K562 (cell line): ENCODE results near the gene ARL6IP4. TPM values are rescaled to one million over a fixed set of nuclear protein-coding genes. Genes with fewer than 3 reads are reported as not detected.
A peak's percentile ranks its signal among the peaks of the same experiment; 100 is the strongest.

Source experiments
- ATF7 ChIP-seq: fragments of 450-650 bp; IDR thresholded peaks from 2 replicates; pipeline ENCODE4 v1.7.1; 2014; ENCODE audit warnings: mild to moderate bottlenecking, moderate library complexity
- KAT7 ChIP-seq: sonication (generic); formaldehyde crosslinking; IDR thresholded peaks from 2 replicates; pipeline ENCODE4 v1.8.0; 2022; ENCODE audit warnings: missing genetic modification reagents, mild to moderate bottlenecking, borderline replicate concordance
- RAD21 ChIP-seq, 2 experiments: fragments of 250-450 bp in 1 of 2; fragments of 450-650 bp in 1 of 2; sonication (Bioruptor Pico) in 1 of 2; formaldehyde crosslinking in 1 of 2; IDR thresholded peaks in 1 of 2; conservative IDR thresholded peaks in 1 of 2; 2 replicates each; pipeline versions ENCODE4 v1.4.0 to v1.8.0; 2020 to 2022; ENCODE audit warnings: mild to moderate bottlenecking in 2 of 2, moderate library complexity in 1 of 2
- TOE1 ChIP-seq, 2 experiments: fragments of 450-650 bp in 1 of 2; sonication (generic) in 1 of 2; formaldehyde crosslinking in 1 of 2; IDR thresholded peaks; 2 replicates each; pipeline versions ENCODE4 v1.7.1 to v1.8.0; 2016 to 2022; ENCODE audit warnings: borderline replicate concordance in 2 of 2, mild to moderate bottlenecking in 2 of 2, antibody characterized with exemption in 1 of 2, inconsistent platforms in 1 of 2, low read depth in 1 of 2, missing genetic modification reagents in 1 of 2, moderate library complexity in 1 of 2
- TSC22D4 ChIP-seq: fragments of 450-650 bp; IDR thresholded peaks from 2 replicates; pipeline ENCODE4 v1.6.1; 2016; ENCODE audit warnings: missing genetic modification characterization, missing biosample characterization, control low read depth
- ZBED1 ChIP-seq: IDR thresholded peaks from 2 replicates; pipeline ENCODE4 v1.6.1; 2014
- ZNF717 ChIP-seq: fragments of 250-450 bp; sonication (Bioruptor Pico); IDR thresholded peaks from 2 replicates; pipeline ENCODE4 v1.5.0; 2021
- polyA plus RNA-seq, 8 experiments: library from polyadenylated mRNA; depleted of rRNA in 4 of 8; stranded (reverse) in 5 of 8; unstranded in 3 of 8; fragments of >200 nt; fragmentation: Nextera tagmentation in 2 of 8; fragmentation: Illumina TruSeq in 1 of 8; extraction: Ambion mirVana in 2 of 8; extraction: Trizol in 1 of 8; gene quantifications; 2 replicates each; pipeline versions ENCODE4 v1.2.1 to v1.2.3, GENCODE V29; 2011 to 2014; ENCODE audit warnings: inconsistent platforms in 1 of 8, missing spikeins in 1 of 8
- total RNA-seq, 7 experiments: library from RNA; depleted of rRNA in 6 of 7; stranded (reverse); fragments of >200 nt in 6 of 7; fragmentation: Illumina TruSeq in 2 of 7; extraction: Trizol in 2 of 7; gene quantifications; 2 replicates each; pipeline versions ENCODE4 v1.2.1 to v1.2.3, GENCODE V29; 2011 to 2021; ENCODE audit warnings: low replicate concordance in 1 of 7
- TF ChIP-seq, protein P1 (sequence below), 3 experiments: fragments of 200-800 bp in 1 of 3; fragments of 250-450 bp in 1 of 3; fragments of 450-650 bp in 1 of 3; sonication (Bioruptor Pico) in 1 of 3; sonication (Bioruptor generic) in 1 of 3; formaldehyde crosslinking in 1 of 3; IDR thresholded peaks; 2 replicates each; pipeline versions ENCODE4 v1.6.1 to v1.8.0; 2016 to 2022; ENCODE audit warnings: mild to moderate bottlenecking in 2 of 3, missing genetic modification characterization in 2 of 3, missing compliant biosample characterization in 1 of 3, moderate library complexity in 1 of 3
- TF ChIP-seq, protein P2 (sequence below): fragments of 250-450 bp; sonication (Bioruptor Pico); IDR thresholded peaks from 2 replicates; pipeline ENCODE4 v1.5.0; 2021; ENCODE audit warnings: mild to moderate bottlenecking, moderate library complexity
- TF ChIP-seq, protein P3 (sequence below), 2 experiments: fragments of 450-650 bp; formaldehyde crosslinking in 1 of 2; IDR thresholded peaks; 2 replicates each; pipeline versions ENCODE4 v1.4.0 to v1.6.1; 2014 to 2020; ENCODE audit warnings: mild to moderate bottlenecking in 2 of 2, borderline replicate concordance in 1 of 2, low read depth in 1 of 2

Gene ARL6IP4
- total and polyA plus RNA-seq, 9 of the 15 experiments (the other 6 are each of a cell fraction or from before 2014, with no cell fraction given) = 2.4 to 255 (median 151) TPM

DNA sequence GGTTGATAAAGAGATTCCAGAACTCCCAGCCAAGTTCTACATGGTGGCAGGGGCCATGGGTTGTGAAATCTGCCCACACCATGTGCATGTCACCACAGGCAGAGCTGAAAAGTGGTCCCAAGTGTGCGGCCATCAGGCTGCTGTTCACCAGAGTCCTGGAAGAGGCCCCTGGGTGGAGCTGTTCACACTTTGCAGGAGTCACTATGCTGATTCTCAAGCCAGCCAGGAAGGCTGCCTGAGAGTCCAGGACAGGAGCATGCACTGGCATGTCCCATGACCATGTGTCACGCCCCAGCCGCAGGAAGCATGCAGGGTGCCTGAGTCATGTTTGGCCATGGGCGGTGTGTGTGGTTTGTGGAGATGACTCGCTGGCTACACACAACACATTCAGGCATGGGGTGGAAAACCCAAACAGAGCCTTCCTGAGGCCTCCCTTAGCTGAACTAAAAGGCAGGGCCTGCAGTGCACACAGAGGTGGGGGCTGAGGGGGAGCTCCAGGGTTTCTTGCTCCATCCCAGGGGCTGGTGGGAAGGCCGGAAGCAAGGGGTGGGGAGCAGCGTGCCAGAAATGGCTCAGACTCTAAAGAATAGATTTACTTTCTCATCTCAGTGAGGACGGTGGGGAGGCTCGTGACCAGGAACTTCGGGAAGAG lies 33.7 kb upstream of the ARL6IP4 start (continued):
- TF ChIP-seq ATF7 (no peak), TSC22D4 (no peak), ZNF717 (no peak), RAD21 (CRISPR knock-in tag; conservative IDR thresholded peaks at IDR 0.05 in 1 of 2, IDR thresholded peaks at IDR 0.05 in 1 of 2) (peak; percentile 23 to 61; a peak in 2 of 4 replicates), ZBED1 (no peak), KAT7 (CRISPR knock-in tag) (no peak), TOE1 (IDR thresholded peaks at IDR 0.05; ENCODE audit: borderline replicate concordance) (peak; percentile 80; the same call in 1 of the 2 replicates), TOE1 (CRISPR knock-in tag; IDR thresholded peaks at IDR 0.05; ENCODE audit: borderline replicate concordance, low read depth) (no peak)
- TF ChIP-seq, protein P1, sequence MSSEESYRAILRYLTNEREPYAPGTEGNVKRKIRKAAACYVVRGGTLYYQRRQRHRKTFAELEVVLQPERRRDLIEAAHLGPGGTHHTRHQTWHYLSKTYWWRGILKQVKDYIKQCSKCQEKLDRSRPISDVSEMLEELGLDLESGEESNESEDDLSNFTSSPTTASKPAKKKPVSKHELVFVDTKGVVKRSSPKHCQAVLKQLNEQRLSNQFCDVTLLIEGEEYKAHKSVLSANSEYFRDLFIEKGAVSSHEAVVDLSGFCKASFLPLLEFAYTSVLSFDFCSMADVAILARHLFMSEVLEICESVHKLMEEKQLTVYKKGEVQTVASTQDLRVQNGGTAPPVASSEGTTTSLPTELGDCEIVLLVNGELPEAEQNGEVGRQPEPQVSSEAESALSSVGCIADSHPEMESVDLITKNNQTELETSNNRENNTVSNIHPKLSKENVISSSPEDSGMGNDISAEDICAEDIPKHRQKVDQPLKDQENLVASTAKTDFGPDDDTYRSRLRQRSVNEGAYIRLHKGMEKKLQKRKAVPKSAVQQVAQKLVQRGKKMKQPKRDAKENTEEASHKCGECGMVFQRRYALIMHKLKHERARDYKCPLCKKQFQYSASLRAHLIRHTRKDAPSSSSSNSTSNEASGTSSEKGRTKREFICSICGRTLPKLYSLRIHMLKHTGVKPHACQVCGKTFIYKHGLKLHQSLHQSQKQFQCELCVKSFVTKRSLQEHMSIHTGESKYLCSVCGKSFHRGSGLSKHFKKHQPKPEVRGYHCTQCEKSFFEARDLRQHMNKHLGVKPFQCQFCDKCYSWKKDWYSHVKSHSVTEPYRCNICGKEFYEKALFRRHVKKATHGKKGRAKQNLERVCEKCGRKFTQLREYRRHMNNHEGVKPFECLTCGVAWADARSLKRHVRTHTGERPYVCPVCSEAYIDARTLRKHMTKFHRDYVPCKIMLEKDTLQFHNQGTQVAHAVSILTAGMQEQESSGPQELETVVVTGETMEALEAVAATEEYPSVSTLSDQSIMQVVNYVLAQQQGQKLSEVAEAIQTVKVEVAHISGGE (CRISPR knock-in tag; IDR thresholded peaks at IDR 0.05) = no peak
- TF ChIP-seq, protein P2, sequence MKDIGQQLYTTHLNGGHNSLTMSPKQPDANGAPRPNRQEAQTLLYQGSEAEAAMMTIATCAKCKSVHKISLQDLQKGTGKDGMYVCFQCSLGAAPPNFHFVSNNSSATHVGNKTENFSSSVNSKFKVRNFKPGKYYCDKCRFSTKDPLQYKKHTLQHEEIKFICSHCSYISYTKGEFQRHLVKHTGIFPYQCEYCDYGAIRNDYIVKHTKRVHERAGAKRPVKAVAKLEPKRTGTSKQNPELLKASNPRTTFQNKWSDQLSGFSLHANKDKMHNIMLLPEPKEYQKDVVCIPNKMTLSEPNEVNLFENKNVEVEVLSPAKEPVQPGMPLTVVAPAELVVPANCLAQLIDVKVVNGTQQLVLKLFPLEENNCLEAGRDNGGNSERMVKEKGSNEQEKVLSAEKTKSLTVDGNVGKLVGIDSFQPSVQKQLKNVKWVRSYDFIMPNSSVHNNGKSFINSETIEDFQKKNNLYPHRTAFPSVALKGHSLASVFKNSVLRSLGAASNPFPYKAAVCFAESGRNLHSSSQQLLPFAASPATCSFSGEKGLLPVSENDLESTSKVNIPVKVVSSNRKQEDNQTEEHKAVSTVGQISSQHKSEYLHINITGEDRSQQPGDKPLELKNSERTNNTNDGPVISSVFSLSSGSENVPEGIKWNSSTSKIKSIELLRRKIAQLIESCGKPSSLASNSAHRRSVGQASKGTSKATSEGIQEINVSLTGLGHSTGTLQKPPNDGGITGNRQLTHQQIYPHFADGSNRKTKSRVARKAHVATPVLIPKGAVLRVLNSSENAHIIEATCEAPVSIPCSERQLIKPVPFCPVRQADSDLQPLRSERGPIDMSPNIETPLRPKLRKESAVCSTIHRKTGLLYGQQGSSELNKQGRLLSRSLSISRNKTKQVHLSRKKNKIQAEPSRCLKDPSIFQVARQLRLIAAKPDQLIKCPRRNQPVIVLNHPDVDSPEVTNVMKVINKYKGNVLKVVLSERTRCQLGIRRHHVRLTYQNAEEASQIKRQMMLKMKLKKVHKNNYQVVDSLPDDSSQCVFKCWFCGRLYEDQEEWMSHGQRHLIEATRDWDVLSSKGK (CRISPR knock-in tag) = no peak
- TF ChIP-seq, protein P3, sequence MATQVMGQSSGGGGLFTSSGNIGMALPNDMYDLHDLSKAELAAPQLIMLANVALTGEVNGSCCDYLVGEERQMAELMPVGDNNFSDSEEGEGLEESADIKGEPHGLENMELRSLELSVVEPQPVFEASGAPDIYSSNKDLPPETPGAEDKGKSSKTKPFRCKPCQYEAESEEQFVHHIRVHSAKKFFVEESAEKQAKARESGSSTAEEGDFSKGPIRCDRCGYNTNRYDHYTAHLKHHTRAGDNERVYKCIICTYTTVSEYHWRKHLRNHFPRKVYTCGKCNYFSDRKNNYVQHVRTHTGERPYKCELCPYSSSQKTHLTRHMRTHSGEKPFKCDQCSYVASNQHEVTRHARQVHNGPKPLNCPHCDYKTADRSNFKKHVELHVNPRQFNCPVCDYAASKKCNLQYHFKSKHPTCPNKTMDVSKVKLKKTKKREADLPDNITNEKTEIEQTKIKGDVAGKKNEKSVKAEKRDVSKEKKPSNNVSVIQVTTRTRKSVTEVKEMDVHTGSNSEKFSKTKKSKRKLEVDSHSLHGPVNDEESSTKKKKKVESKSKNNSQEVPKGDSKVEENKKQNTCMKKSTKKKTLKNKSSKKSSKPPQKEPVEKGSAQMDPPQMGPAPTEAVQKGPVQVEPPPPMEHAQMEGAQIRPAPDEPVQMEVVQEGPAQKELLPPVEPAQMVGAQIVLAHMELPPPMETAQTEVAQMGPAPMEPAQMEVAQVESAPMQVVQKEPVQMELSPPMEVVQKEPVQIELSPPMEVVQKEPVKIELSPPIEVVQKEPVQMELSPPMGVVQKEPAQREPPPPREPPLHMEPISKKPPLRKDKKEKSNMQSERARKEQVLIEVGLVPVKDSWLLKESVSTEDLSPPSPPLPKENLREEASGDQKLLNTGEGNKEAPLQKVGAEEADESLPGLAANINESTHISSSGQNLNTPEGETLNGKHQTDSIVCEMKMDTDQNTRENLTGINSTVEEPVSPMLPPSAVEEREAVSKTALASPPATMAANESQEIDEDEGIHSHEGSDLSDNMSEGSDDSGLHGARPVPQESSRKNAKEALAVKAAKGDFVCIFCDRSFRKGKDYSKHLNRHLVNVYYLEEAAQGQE (IDR thresholded peaks at IDR 0.05; ENCODE audit: borderline replicate concordance) = peak; percentile 36; the same call in 1 of the 2 replicates
- TF ChIP-seq, protein P3 (CRISPR knock-in tag; IDR thresholded peaks at IDR 0.05; ENCODE audit: low read depth) = no peak
